GM19468 (cell line): ENCODE results near the gene BAK1.
A peak's percentile ranks its signal among the peaks of the same experiment; 100 is the strongest.
"Not testable (repeated sequence)": the region's sequence is repeated elsewhere in the genome, so short reads cannot be mapped to it uniquely, and the experiment has no call there.

Experiments
- ATAC-seq: cut with Tn5 transposase; IDR thresholded peaks from one replicate; pipeline ENCODE4 v1.9.1; 2021; ENCODE audit warnings: mild to moderate bottlenecking, moderate library complexity, moderate number of reproducible peaks; ENCODE audit not compliant: unreplicated experiment; ENCODE audit errors: extremely low read depth

Gene BAK1

GRCh38 chr6:33609528-33609927 is 29.5 kb upstream of the BAK1 start:
- no peak for ATAC-seq

- no peak for ATAC-seq
Observed at GRCh38 chr6:33609019-33609418, 28.9 kb upstream of the BAK1 start.

GRCh38 chr6:33607784-33608161 is 27.7 kb upstream of the BAK1 start:
- no peak for ATAC-seq

DNA sequence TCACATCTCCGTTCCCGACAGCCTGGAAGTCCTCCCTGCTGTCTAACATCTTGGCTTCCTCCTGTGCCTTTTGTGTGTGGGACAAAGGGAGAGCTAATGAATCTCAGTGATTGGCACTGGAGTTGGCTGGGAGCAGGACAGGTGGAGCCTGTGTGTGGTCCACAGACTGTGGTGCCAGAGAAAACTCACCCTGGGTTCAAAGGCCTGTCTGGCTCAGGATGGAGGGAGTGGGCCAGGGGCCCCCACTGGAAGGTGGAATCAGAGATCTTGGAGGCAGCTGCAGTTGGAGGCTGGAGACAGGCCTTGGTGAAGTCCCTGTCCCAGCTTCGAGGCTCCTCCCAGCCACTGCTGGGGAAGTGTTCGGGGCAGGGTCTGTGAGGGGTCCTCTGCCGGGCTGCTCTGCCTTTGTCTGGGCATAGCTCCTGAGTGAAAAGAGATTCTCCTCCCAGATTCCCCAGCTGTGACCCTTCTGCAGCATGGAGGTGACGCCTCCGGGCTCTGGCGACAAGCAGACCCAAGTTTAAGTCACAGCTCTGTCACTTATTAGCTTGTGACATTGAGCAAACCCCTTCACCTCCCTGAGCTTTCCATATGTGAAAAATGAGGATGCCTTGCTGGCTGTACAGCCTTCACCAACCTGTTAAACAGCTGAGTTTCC is 27.2 kb upstream of the BAK1 start:
- no peak for ATAC-seq

GRCh38 chr6:33606642-33607041 is 26.6 kb upstream of the BAK1 start:
- no peak for ATAC-seq

DNA sequence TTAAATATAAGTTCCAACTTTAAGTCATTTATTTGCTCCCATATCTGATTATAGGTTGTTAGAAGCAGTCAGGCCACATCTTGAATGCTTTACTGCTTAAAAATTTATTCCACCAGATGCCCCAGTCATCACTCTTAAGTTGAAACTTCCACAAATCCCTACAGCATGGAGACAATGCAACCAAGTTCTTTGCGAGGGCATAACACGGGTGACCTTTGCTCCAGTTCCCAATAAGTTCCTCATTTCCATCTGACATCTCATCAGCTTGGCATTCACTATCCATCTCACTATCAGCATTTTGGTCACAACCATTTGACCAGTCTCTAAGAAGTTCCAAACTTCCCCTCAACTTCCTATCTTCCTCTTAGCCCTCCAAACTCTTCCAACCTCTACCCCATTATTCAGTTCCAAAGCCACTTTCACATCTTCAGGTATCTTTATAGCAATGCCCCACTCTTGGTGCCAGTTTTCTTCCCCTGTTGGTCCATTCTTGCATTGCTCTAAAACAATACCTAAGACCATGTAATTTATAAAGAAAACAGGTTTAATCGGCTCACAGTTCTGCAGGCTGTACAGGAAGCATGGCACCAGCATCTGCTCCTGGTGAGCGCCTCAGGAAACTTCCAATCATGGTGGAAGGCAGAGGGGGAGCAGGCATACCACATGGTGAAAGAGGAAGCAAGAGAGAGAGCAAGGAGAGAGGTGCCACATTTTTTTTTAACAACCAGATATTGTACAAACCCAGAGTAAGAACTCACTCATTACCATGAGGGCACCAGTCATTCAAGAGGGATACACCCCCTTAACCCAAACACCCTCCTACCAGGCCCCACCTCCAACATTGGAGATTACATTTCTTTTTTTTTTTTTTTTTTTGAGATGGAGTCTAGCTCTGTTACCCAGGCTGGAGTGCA is 25.1 kb upstream of the BAK1 start:
- ATAC-seq, result no peak

GRCh38 chr6:33602180-33602579 is 22.1 kb upstream of the BAK1 start:
- ATAC-seq, result no peak

- no peak for ATAC-seq
Observed at GRCh38 chr6:33600761-33601160, 20.7 kb upstream of the BAK1 start.

- ATAC-seq, result no peak
Observed at GRCh38 chr6:33599413-33599938, 19.4 kb upstream of the BAK1 start.

DNA sequence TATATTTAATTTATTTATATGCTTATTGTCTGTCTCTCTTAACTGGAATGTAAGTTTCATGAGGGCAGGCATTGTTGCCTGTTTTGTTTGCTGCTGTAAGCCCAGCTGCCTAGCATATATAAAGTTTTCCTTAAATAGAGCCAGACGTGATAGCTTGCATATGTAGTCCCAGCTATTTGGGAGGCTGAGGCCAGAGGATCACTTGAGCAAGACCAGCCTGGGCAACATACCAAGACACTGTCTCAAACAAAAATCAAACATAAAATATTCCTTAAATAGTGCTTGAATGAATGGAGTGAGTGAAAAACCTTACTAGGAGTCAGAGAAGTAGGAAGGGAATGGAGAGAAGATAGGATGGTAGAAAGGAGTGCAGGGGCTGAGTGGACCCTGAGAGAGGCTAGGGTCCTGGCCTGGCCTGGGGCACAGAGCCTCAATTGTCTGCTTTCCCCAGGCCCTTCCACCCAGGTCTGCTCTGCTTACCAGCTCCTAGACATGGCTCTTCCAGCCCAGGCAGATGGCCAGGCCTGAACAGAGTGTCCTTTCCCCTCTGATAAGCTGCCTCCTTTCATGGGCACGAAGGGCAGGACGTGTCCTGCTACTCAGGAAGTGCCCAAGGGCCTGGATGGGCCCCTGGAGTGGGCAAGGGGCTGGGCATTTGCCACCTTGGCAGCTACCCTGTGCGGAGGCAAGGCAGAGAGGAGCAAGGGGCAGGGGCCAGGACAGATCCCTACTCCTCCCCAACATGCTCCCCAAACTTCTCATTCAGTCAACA is 17.7 kb upstream of the BAK1 start:
- no peak for ATAC-seq

DNA sequence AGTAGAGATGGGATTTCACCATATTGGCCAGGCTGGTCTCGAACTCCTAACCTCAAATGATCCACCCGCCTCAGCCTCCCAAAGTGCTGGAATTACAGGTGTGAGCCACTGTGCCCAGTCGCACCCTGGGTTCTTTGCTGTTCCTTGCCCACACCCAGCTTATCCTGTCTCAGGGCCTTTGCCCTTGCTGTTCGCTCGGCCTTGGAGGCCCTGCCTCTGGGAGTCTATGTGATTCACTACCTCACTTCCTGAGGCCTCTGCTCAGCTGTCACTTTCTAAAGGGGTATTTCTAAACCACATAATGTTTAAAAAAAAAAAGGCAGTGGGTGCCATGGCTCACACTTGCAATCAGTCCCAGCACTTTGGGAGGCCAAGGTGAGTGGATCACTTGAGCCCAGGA is 16.8 kb upstream of the BAK1 start:
- ATAC-seq, result not testable (repeated sequence)

GRCh38 chr6:33595001-33595846 is 15.1 kb upstream of the BAK1 start:
- no peak for ATAC-seq

GRCh38 chr6:33593414-33593727 is 13.3 kb upstream of the BAK1 start:
- no peak for ATAC-seq

- ATAC-seq, result peak; percentile 42
Observed at GRCh38 chr6:33592595-33593413, 12.7 kb upstream of the BAK1 start.

GRCh38 chr6:33592280-33592594 is 12.2 kb upstream of the BAK1 start:
- no peak for ATAC-seq

GRCh38 chr6:33591424-33592032 is 11.5 kb upstream of the BAK1 start:
- no peak for ATAC-seq

DNA sequence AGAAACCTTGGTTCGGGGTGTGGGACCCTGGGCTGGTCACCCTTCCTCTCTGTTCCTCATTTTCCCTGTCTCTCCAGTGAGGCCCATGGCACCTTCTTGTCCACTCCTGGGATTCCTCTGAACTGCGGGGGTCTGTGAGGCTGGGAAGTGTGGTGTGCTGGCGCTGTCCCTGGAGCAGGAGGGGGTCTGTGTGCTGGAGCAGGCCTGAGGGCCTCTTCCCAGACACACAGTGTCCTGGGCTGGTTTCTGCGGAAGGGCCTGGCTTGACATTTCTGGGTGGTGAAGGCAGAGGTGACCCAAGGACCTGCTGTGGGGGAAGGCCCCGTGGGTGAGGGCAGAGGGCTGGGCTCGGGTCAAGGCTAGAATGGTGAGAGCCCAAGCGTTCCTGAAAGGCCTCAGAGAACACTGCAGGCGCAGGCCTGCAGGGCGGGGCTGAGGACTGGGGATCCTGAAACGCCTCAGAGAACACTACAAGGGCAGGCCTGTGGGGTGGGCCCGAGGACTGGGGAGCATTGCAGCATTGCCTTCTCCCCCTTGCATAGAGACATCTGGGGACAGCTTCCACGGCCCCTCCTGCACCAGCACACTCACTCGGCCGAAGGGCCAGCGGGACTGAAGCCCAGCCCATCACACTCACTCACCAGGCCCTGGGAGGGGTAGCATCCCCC is 10.6 kb upstream of the BAK1 start:
- ATAC-seq, result no peak

DNA sequence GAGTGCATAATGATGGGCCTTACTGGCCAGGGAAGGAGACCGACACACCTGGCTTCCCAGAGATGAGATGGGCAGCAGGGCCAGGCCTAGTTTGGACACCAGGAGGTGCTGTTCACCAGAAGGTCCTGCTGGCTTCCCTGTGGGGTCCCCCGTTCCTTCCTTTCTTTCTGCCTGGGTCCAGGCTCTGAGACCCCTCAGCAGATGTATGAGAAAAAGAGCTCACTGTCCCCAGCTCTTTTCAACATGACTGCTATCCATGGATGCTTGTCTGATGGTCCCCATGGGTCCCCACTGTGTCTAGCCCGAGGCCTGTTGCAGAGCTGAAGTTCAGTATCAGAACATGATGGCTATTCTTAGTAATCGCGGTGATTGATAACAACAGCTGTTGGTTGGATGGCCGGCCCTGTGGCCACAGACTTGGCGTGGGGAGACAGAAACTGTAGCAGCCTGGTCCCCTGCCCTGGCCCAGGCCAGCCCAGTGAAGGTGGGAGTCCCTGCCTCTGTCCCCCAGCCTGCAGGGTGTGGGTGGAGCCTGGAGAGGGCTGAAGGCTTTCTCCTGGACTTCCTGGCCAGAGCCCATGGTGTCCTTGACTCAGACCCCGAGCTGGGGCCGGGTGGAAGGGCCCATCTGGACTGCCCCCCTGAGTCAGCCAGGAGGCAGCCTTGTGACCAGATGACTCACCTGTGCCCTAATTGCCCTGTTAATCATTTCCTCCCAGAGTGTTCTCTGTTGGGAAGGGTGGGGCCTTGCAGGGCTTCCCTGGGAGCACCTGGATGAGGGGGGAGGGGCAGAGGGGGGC is 9.9 kb upstream of the BAK1 start:
- ATAC-seq, result no peak
